Mammary epithelial cell (primary cell): Measurements from ENCODE around the gene FARS2.

ENCODE experiments used
- EZH2 ChIP-seq: IDR thresholded peaks from 2 replicates; pipeline ENCODE4 v1.6.1; 2012; ENCODE audit warnings: low read length, inconsistent platforms, borderline replicate concordance
- TF ChIP-seq, protein P1 (sequence below), 2 donors: IDR thresholded peaks in 1 of 2; conservative IDR thresholded peaks in 1 of 2; 2 replicates each; pipeline ENCODE4 v1.5.1; 2011 to 2012; ENCODE audit warnings: inconsistent platforms in 2 of 2, low read length in 2 of 2, mild to moderate bottlenecking in 2 of 2, control low read depth in 1 of 2, low read depth in 1 of 2; ENCODE audit not compliant: insufficient read depth in 1 of 2; ENCODE audit errors: extremely low read depth in 1 of 2

- TF ChIP-seq, protein P1, sequence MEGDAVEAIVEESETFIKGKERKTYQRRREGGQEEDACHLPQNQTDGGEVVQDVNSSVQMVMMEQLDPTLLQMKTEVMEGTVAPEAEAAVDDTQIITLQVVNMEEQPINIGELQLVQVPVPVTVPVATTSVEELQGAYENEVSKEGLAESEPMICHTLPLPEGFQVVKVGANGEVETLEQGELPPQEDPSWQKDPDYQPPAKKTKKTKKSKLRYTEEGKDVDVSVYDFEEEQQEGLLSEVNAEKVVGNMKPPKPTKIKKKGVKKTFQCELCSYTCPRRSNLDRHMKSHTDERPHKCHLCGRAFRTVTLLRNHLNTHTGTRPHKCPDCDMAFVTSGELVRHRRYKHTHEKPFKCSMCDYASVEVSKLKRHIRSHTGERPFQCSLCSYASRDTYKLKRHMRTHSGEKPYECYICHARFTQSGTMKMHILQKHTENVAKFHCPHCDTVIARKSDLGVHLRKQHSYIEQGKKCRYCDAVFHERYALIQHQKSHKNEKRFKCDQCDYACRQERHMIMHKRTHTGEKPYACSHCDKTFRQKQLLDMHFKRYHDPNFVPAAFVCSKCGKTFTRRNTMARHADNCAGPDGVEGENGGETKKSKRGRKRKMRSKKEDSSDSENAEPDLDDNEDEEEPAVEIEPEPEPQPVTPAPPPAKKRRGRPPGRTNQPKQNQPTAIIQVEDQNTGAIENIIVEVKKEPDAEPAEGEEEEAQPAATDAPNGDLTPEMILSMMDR (conservative IDR thresholded peaks at IDR 0.05 in 1 of 2, IDR thresholded peaks at IDR 0.05 in 1 of 2; ENCODE audit: extremely low read depth in 1 of 2, insufficient read depth in 1 of 2, low read depth in 1 of 2, low read length in 2 of 2), result no peak
- no peak for TF ChIP-seq EZH2
Measured at GRCh38 chr6:5723841-5724691, 462.8 kb downstream of the FARS2 start.
